ENCODE measurements around the gene ATG16L1.

DNA sequence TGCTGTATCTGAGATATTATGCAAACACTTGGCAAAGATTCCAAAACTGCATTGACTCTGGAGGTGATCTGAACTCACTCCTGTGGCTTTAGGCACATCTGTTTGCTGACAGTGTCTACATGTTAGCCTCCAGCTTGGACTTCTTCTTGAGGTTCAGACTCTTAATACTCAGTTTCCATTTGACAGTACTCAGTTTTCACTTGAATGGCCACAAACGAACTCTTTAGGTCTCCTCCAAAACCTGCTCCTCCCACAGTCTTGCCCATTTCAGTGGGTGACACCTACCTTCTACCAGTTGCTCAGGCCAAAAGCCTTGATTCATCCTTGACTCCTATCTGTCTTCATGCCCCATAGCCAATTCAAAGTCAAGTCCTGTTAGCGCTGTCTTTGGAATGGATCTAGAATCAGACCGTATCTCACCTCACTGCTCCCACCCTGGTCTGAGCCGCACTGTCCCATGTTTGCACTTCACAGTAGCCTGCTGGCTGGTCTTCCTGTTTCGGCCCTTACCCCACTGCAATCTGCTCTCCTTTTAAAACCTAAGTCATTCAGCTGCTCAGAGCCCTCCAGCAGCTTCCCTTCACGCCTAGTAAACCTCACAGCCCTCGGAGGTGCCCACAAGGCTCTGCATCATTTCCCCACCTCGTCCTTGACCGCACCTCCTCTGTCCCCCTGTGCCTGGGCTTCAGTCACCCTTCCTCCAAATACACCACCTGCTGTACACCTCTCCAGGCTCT is 10.5 kb downstream of the ATG16L1 start:
- TF ChIP-seq CTCF (conservative IDR thresholded peaks at IDR 0.05 in 1 of 2, IDR thresholded peaks at IDR 0.05 in 1 of 2; ENCODE audit: low read depth in 1 of 2, low read length in 2 of 2) (no peak), EZH2 (IDR thresholded peaks at IDR 0.05; ENCODE audit: low read length, missing control alignments) (no peak)

All from fibroblast of lung (primary cell).